Mucosa of descending colon (tissue), 3 donors: Measurements from ENCODE around the gene PRR35. TPM values are rescaled to one million over a fixed set of nuclear protein-coding genes. Genes with fewer than 3 reads are reported as not detected.

Experiments
- ATAC-seq: fragments of 200-7000 bp; cut with Tn5 transposase; one replicate; pipeline ENCODE4 v1.9.1; 2020; ENCODE audit warnings: mild to moderate bottlenecking, moderate library complexity
- DNase-seq, 3 donors: peaks; one replicate each; pipeline ENCODE4 v3.0.0-alpha.2; 2020
- H3K36me3 ChIP-seq: fragments of 200-600 bp; one replicate; pipeline ENCODE4 v1.8.0; 2021; ENCODE audit warnings: low read depth, mild to moderate bottlenecking
- H3K4me1 ChIP-seq: fragments of 200-600 bp; one replicate; pipeline ENCODE4 v1.8.0; 2021; ENCODE audit warnings: low read depth, mild to moderate bottlenecking
- H3K4me3 ChIP-seq: fragments of 200-600 bp; one replicate; pipeline ENCODE4 v1.8.0; 2021; ENCODE audit warnings: mild to moderate bottlenecking
- H3K9me3 ChIP-seq: fragments of 200-600 bp; one replicate; pipeline ENCODE4 v1.8.0; 2021; ENCODE audit warnings: mild to moderate bottlenecking
- intact Hi-C, 2 donors: fragments of 100-400 bp; cut with DNase I in 1 of 2; cut with micrococcal nuclease in 1 of 2; formaldehyde crosslinking; loops; one replicate each; pipeline versions ENCODE4 v1.11.0 to v1.11.1; 2022; cut with DNase I, micrococcal nuclease
- total RNA-seq, 3 donors: library from RNA; stranded (reverse); fragmentation: NEBNext Ultra II Directional in 2 of 3; extraction: Animal tissue kit (Norgen Biotek cat#: 25700) in 2 of 3; gene quantifications; one replicate each; pipeline versions ENCODE4 v1.2.1 to v1.2.4, GENCODE V29; 2021 to 2023
- TF ChIP-seq, protein P1 (sequence below): fragments of 200-600 bp; IDR thresholded peaks from one replicate; pipeline ENCODE4 v1.8.0; 2022; ENCODE audit warnings: antibody characterized with exemption, mild to moderate bottlenecking
- donor health status: DM: no; HTN: no; CAD: no; lungs with moderate emphysema.
- donor health status: DM: no; HTN: no; CAD: no.
- donor health status: DM: no; HTN: yes; CAD: no.

PRR35 gene
- total RNA-seq, 3 donors from 2014 or later = not detected

DNA sequence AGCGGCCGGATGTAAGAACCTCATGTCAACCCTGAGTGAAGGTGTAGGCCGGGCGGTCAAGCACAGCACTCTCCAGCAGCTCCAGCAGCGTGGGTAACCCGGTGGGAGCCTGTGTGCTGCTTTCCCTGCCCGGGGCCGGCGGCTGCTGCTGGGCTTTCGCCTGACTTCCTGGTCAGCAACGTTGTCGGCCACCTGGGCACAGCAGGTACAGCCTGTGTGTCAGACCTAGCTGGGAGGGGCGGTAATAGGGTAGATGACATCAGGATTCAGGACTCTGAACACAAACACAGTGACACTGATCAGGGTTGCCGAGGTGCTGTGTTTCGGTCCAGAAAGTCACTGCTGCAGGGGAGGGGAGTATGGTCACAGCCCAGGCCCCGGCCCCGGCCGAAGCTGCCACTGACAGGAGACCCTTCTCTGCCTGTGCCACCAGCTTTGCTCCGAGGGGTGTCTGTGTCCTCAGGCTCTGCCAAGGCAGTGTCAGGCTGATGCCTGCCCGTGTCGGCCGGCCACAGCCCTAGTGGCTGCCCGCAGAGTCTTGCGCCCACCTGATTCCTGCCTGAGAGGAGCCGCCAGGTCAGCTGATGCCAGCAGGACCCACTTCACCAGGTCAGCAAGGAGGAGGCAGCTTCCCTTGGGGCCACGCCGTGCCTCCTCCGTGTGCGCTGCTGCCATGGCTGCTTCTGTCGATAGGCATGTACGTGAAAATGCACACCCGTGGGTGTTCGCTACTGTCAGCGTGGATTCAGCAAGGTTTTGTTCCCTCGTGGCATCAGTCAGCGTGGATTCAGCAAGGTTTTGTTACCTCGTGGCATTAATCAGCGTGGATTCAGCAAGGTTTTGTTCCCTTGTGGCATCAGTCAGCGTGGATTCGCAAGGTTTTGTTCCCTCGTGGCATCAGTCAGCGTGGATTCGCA is 38.9 kb downstream of the PRR35 start:
- H3K4me1 ChIP-seq = peaks cover 17% of the 10 kb centered on the region
- TF ChIP-seq, protein P1, sequence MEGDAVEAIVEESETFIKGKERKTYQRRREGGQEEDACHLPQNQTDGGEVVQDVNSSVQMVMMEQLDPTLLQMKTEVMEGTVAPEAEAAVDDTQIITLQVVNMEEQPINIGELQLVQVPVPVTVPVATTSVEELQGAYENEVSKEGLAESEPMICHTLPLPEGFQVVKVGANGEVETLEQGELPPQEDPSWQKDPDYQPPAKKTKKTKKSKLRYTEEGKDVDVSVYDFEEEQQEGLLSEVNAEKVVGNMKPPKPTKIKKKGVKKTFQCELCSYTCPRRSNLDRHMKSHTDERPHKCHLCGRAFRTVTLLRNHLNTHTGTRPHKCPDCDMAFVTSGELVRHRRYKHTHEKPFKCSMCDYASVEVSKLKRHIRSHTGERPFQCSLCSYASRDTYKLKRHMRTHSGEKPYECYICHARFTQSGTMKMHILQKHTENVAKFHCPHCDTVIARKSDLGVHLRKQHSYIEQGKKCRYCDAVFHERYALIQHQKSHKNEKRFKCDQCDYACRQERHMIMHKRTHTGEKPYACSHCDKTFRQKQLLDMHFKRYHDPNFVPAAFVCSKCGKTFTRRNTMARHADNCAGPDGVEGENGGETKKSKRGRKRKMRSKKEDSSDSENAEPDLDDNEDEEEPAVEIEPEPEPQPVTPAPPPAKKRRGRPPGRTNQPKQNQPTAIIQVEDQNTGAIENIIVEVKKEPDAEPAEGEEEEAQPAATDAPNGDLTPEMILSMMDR = no peak
- intact Hi-C loops = loop anchor here in 1 of 2 donors (10.0 kb wide), 1 partner anchor 56 kb away; no protein-coding TSS in a partner anchor
- H3K4me3 ChIP-seq = no peak overlapping the region
- H3K9me3 ChIP-seq = no peaks in the 10 kb centered on the region
- ATAC-seq (peak; percentile 77), DNase-seq (no peak)
- H3K36me3 ChIP-seq = no peaks in the 10 kb centered on the region

DNA sequence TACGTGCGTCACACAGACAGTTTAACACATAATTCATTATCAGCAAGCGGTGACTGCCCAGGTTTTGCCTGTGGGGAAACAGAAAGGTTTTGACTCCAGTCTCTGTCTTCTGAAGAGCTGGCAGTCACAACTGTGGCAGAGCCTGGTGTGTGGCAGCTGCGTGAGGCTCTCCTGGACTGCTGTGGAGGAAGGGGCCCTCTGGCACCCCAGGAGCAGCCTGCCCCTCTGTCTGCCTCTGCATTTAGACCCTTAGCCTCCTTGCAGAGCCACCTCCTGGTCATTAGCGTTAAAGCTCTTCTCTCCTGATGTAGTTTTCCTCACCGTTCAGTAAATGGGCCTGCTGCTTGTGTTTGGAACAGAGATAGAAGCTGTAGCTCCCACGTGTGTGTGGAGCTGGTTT is 40.6 kb downstream of the PRR35 start:
- DNase-seq (no peak), ATAC-seq (no peak)
- intact Hi-C loops = no loop called here
- H3K36me3 ChIP-seq = no peaks in the 10 kb centered on the region
- TF ChIP-seq, protein P1 = no peak
- H3K9me3 ChIP-seq = no peaks in the 10 kb centered on the region
- no peak overlapping the region for H3K4me3 ChIP-seq
- H3K4me1 ChIP-seq = peaks cover 3% of the 10 kb centered on the region

DNA sequence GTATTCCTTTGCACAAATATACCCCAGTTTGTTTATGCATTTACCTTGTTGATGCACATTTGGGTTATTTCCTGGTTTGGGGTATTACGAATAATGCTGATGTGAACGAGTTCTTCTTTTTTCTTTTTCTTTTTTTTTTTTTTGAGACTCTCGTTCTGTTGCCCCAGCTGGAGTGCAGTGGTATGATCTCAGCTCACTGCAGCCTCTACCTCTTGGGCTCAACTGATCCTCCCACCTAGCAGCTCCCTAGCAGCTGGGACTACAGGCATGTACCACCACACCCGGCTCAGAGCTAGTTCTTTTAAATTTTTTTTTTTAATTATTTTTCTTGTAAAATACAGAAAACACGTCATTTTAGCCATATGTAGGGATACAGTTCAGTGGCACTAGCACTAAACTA is 43.7 kb downstream of the PRR35 start:
- TF ChIP-seq, protein P1 = no peak
- intact Hi-C loops = no loop called here
- Histone ChIP-seq H3K4me1 (no peaks in the 10 kb centered on the region), H3K36me3 (no peaks in the 10 kb centered on the region), H3K9me3 (no peaks in the 10 kb centered on the region), H3K4me3 (no peak overlapping the region)
- DNase-seq (no peak), ATAC-seq (no peak)

DNA sequence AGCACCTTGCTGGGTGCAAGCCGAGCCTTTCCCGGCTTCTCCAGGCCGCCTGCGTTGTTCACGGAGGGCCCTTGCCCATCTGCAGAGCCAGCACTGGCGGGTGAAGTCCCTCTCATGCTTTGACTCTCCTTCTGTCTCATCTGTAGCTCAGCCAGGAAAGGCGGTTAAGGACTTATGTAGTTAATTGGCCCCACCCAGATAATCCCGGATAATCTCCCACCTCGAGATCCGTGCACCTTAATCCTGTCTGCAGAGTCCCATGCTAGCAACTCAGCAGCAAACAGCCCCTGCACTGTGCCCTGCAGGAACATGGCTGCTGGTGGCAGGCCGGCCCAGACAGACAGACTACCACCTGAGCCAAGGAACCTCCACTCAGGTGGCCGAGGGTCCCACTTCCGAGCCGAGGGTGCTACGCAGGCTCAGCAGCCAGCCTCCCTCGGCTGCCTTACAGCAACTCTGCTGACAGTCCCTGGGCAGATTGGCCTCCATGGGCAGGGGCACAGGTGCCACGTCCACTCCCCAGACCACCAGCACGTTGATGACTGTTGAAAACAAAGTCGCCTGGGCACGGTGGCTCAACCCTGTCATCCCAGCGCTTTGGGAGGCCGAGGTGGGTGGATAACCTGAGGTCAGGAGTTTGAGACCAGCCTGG is 46.6 kb downstream of the PRR35 start:
- TF ChIP-seq, protein P1 = no peak
- Histone ChIP-seq H3K4me1 (peaks cover 11% of the 10 kb centered on the region), H3K36me3 (no peaks in the 10 kb centered on the region), H3K9me3 (no peaks in the 10 kb centered on the region), H3K4me3 (no peak overlapping the region)
- DNase-seq = no peak
- intact Hi-C loops = no loop called here
- ATAC-seq = no peak

DNA sequence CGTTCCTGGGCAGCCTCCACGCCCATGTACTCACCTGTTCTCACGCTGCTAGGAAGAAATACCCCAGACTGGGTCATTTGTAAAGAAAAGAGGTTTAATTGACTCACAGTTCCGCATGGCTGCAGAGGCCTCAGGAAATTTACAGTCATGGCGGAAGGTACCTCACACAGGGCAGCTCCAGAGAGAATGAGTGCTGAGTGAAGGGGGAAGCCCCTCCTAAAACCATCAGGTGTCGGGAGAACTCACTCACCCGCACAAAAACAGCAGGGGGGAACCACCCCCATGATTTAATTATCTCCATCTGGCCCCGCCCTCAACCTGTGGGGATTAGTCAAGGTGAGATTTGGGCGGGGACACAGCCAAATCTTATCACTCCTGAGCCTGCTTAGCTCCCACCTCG is 47.8 kb downstream of the PRR35 start:
- no peak for ATAC-seq
- TF ChIP-seq, protein P1 = no peak
- no peaks in the 10 kb centered on the region for H3K9me3 ChIP-seq
- no peaks in the 10 kb centered on the region for H3K36me3 ChIP-seq
- no peak for DNase-seq
- no peak overlapping the region for H3K4me3 ChIP-seq
- intact Hi-C loops = no loop called here
- H3K4me1 ChIP-seq = peaks cover 11% of the 10 kb centered on the region
